Kidney capillary endothelial cell (primary cell): Measurements from ENCODE around the gene NTN1.

Experiments used
- DNase-seq: peaks from one replicate; pipeline ENCODE4 v3.0.0-alpha.2; 2018; ENCODE audit warnings: low spot score

Gene NTN1

GRCh38 chr17:9166788-9167187 is 145.5 kb downstream of the NTN1 start:
- no peak for DNase-seq

DNA sequence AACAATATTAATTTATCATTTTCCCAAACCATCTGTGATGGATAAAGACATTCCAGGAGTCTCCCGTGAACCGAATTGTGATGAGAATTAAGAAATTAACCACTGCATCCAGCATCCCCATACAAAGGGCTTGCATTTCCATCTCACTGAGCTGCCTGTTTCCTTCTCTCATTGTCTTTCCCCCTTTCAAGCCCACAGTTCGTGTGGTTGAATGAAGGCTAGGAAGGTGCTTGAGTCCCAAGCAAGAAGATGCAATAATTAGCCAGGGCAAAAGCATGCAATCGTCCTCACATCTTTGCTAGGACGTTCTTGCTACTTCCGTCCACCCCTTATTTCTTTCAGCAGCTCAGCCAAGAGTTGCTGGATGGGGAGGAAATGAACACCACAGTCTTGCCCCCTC is 146.1 kb downstream of the NTN1 start:
- DNase-seq, result no peak

GRCh38 chr17:9169116-9169515 is 147.8 kb downstream of the NTN1 start:
- DNase-seq, result no peak

DNA sequence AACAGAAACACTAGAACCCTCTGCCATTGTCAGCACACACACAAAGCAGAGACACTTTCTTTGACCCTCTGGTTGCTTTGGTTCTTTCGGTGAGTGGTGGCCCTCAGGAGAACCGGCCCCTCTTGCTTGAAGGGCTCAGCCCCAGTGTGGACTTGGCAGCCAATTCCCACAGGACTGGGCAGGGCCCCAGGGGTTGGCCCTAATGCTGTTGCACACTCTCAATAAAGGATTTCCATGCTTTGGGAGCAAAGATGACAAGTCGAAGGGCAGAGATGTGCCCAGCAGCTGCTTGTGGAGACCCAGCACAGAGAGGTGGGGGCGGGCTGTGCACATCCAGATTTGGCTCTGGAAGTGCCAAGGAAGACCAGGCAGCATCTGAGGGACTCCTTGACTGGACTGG is 149.0 kb downstream of the NTN1 start:
- no peak for DNase-seq

DNA sequence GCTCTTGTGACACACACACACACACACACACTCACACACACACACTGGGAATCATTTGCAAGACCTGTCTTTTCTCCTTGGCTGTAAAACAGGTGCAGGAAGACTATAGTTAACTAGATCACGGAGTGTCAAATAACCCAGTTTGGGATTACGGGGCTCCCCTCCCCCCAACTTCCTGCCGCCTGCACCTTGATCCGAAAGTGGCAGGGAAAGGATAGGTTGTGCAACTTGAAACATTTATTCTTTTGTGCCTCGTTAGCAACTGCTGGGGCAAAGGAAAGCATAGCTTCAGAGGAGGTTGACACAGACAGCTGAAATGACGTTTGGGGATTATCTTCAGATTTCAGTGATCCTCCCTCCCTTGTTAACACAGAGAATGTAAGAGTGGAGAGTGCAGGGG is 149.5 kb downstream of the NTN1 start:
- DNase-seq, result no peak

DNA sequence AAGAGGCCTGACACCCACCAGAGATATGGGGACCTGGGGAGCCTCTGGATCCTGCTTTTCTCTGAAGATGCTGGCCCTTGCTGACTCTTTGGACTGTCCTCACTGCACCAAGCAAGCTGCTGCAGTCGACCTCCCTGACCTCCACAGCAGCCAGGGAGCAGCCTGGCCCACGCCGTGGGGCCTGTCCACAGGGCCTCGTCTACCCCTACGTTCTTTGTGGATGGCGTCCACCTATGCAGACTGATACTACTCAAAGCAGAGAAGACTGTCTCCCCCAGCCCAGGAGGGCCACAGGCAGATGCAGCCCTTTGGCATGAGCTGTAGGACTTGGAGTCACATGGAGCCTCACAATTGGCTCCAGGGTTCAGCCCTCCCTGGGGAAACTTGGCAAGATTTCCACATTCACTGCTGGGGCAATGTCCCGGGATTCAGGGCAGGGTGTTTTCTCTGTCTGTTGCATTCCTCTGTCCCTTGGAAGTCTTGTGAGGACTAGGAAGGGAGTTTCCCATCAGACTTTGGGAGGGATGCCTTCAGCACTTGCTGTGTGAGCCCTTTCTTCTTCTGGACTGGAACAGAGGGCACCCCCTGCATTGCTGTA is 152.2 kb downstream of the NTN1 start:
- DNase-seq, result no peak

DNA sequence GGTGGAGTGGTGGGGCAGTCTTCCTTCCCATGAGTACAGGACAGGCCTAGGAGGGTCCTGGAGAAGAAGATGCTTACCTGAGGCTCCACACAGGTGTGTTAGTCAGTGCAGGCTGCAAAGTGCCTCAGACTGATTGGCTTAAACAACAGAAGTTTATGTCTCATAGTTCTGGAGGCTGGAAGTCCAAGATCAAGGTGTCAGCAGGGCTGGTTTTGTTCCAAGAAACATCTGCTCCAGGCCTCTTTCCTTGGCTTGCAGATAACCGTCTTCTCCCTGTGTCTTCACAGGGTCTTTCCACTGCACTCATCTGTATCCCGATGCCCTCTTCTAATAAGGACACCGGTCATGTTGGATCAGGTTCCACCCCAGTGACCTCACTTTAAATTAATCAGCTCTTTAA is 153.0 kb downstream of the NTN1 start:
- no peak for DNase-seq

DNA sequence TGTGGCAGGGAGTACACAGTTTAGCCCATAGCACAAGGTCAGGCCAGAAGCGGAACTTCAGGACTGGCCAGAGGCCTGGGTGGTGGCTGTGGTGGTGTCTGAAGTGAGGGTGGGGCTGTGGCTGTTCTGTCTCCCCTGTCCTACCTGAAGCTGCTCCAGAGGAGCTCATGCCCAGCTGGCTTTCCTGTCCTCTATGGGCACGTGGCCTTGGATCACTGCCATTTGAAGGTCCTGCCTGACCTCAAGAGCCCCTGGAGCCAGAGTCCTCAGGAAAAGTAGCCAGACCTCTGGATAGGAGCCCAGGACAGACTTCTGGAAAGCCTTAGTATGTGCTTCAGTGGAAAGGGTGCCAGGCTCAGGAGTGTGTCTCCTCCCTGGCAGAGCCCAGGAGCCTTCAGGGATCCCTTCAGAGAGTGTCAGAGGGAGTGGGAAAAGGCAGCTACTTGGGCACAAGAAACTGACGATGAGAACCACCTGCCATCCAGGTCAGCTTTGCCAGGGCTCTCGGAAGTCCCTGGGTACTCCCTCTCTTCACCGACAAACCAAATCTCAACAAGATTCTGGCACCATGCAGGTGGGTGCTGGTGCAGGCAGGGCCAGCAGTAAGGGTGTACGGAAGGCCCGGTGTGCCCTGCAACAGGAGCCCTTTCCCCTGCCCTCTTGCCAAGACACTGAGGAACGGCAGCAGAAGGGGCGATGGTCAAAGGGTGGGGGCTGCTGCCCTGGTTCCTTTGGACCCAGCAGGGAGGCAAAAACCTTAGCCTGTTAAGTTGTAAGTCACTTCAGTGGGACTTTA is 153.7 kb downstream of the NTN1 start:
- no peak for DNase-seq

GRCh38 chr17:9175700-9176467 is 154.6 kb downstream of the NTN1 start:
- DNase-seq, result no peak

GRCh38 chr17:9177212-9177611 is 155.9 kb downstream of the NTN1 start:
- no peak for DNase-seq

DNA sequence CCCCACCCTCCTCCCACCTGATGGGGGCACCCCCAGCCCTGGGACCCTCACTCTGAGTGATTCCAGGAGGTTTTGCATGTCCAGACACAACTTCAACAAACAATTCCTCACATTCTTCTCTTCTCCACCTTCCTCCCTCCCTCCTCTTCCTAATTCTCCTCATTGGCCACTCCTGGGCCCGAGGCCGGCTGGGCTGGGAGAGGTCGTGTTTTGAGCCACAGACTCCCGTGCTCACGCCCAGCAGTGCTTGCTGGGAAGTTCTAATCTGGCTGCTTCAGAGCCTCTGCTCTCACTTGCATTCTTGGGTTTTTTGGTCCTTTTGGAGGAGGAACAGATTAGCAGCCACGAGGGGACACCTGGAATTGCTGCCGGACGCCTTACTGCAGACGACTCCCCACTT is 157.0 kb downstream of the NTN1 start:
- no peak for DNase-seq

- DNase-seq, result no peak
Observed at GRCh38 chr17:9179602-9180001, 158.3 kb downstream of the NTN1 start.

GRCh38 chr17:9181640-9182039 is 160.3 kb downstream of the NTN1 start:
- DNase-seq, result no peak

GRCh38 chr17:9183306-9183705 is 162.0 kb downstream of the NTN1 start:
- DNase-seq, result no peak

DNA sequence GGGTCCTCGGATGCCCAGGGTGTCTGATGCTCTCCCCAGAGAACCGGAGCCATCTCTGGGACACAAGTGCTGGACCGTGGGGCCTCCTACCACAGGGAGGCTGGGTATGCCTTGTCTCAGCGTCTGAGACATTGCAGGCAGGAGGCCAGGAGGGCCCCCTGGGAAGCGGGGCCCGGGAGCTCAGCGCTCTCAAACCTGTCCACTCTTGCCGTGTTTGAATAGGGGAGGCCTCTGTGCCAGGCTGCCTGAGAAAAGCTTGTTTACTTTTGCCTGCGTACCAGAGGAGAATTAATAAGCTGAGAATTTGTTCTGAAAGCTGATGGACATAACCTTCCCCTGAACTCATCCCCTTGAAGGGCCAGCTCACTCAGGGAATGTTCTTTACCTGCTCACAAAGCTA is 163.8 kb downstream of the NTN1 start:
- DNase-seq, result no peak

- DNase-seq, result no peak
Observed at GRCh38 chr17:9185688-9186284, 164.5 kb downstream of the NTN1 start.

DNA sequence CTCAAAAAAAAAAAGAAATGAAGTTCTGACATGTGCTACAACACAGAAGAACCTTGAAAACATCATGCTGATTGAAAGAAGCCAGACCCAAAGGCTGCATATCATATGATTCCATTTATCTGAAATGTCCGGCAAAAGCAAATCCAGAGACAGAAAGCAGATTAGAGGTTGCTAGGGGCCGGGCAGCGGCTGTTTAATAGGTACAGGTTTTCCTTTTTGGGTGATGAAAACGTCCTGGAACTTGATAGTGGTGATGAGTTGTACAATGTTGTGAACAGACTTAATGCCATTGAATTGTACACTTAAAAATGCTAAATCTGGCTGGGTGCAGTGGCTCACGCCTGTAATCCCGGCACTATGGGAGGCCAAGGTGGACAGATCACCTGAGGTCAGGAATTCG is 166.5 kb downstream of the NTN1 start:
- no peak for DNase-seq

DNA sequence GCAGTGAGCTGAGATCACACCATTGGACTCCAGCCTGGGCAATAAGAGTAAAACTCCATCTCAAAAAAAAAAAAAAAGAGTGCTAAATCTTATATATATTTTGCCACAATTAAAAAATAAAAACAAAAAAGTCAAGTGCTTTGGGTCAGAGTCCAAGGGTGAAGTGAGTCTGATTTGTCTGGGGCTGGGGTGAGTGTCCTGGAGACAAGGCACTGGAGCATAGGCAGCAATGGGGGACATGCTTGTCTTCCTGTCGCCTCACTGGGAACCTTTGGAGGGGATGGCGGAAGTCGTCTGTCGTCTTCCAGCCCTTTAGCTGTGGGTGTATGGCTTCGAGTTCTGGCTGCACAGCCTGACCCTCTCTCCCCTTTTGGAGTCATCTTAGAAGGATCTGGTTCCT is 167.1 kb downstream of the NTN1 start:
- no peak for DNase-seq

GRCh38 chr17:9189870-9190269 is 168.6 kb downstream of the NTN1 start:
- DNase-seq, result no peak

GRCh38 chr17:9192010-9192409 is 170.7 kb downstream of the NTN1 start:
- DNase-seq, result no peak

GRCh38 chr17:9195411-9195810 is 174.1 kb downstream of the NTN1 start:
- no peak for DNase-seq

DNA sequence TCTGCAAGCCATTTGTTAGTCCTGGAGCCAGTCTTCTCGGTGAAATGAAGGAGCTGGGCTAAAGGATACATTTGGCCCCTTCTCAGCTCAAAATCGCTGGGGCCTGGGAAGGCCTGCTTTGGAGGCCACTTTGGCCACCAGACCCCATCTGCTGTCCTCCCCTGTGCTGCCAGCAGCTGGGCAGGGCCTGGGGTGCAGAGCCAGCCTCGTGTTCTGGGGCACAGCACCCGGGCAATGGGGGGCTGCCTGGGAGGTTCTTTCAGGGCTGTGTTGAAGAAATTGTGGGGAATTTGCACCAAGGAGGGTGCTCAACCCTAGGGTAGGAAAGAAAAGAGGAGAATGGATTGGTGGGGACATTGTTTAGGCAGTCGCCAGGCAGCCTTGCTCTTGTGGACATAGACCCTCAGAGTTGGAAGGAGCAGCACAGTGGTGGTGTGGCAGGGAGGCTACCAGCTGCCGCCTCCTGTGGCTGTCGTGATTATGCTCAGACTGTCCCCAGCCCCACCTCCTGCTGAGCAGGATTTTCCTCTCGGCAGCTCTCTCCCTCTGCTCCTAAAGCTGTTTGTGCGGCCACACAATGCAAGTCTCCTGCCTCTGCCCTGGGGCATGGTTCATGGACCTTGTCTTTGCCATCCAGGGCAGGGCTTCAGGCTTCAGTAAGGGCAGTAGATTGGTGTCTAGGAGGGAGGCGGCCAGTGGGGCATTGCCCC is 174.8 kb downstream of the NTN1 start:
- no peak for DNase-seq
